Left renal pelvis (tissue), 4 donors: ENCODE results near the gene UNC13A. TPM values are rescaled to one million over a fixed set of nuclear protein-coding genes. Genes with fewer than 3 reads are reported as not detected.

ENCODE experiments used
- polyA plus RNA-seq, 4 donors: library from polyadenylated mRNA; unstranded; fragments of 120-200 nt; gene quantifications; one replicate each; pipeline ENCODE4 v1.2.1, GENCODE V29; 2013; ENCODE audit not compliant: insufficient read length in 4 of 4

Gene UNC13A
- polyA plus RNA-seq, 4 donors: 0.10 to 1.2 (median 0.16) TPM

Other genes with a start within 250 kb of the UNC13A start
- gene TMEM221, start 239.7 kb downstream of the UNC13A start, polyA plus RNA-seq: 1 to 10 TPM; 2.0 to 5.9 (median 3.2) TPM
- under 1 TPM in 2 of 4 donors, not detected in 2; 0.26 to 0.43 TPM for gene NXNL1, start 227.4 kb downstream of the UNC13A start, polyA plus RNA-seq
- gene SLC27A1, start 217.8 kb downstream of the UNC13A start, polyA plus RNA-seq: 10 to 100 TPM; 11.0 to 22.6 (median 14.5) TPM
- gene PGLS, start 176.7 kb downstream of the UNC13A start, polyA plus RNA-seq: 10 to 100 TPM; 53.5 to 84.6 (median 58.2) TPM
- gene COLGALT1, start 132.7 kb downstream of the UNC13A start, polyA plus RNA-seq: 10 to 100 TPM; 45.1 to 74.7 (median 52.8) TPM
- 10 to 100 TPM; 34.3 to 41.7 (median 37.8) TPM for gene MAP1S, start 31.1 kb upstream of the UNC13A start, polyA plus RNA-seq
- gene FCHO1, start 63.1 kb upstream of the UNC13A start, polyA plus RNA-seq: 1 to 10 TPM; 2.0 to 3.2 (median 2.4) TPM
- 10 to 100 TPM in 1 of 4 donors, 1 to 10 TPM in 2, under 1 TPM in 1; 0.15 to 13.6 (median 6.3) TPM for gene B3GNT3, start 106.8 kb upstream of the UNC13A start, polyA plus RNA-seq
- under 1 TPM; 0.21 to 0.40 (median 0.26) TPM for gene INSL3, start 133.2 kb upstream of the UNC13A start, polyA plus RNA-seq
- gene JAK3, start 159.6 kb upstream of the UNC13A start, polyA plus RNA-seq: 1 to 10 TPM; 2.3 to 4.4 (median 3.3) TPM
- gene RPL18A, start 171.6 kb upstream of the UNC13A start, polyA plus RNA-seq: 1,000 to 10,000 TPM in 1 of 4 donors, 100 to 1,000 TPM in 3; 828 to 1,246 (median 866) TPM
- under 1 TPM in 2 of 4 donors, not detected in 2; 0.06 to 0.08 TPM for gene SLC5A5, start 183.6 kb upstream of the UNC13A start, polyA plus RNA-seq
- gene CCDC124, start 244.7 kb upstream of the UNC13A start, polyA plus RNA-seq: 10 to 100 TPM; 42.7 to 85.4 (median 54.5) TPM